GM20431 (cell line): ENCODE results near the gene CPVL.

ENCODE experiments used
- in situ Hi-C: fragments of 300-500 bp; cut with MseI, MboI; formaldehyde crosslinking; loops from one replicate; pipeline ENCODE4 v1.15.0; 2020; ENCODE audit warnings: low sequenced_read_pairs; ENCODE audit not compliant: unreplicated experiment

Gene CPVL

DNA sequence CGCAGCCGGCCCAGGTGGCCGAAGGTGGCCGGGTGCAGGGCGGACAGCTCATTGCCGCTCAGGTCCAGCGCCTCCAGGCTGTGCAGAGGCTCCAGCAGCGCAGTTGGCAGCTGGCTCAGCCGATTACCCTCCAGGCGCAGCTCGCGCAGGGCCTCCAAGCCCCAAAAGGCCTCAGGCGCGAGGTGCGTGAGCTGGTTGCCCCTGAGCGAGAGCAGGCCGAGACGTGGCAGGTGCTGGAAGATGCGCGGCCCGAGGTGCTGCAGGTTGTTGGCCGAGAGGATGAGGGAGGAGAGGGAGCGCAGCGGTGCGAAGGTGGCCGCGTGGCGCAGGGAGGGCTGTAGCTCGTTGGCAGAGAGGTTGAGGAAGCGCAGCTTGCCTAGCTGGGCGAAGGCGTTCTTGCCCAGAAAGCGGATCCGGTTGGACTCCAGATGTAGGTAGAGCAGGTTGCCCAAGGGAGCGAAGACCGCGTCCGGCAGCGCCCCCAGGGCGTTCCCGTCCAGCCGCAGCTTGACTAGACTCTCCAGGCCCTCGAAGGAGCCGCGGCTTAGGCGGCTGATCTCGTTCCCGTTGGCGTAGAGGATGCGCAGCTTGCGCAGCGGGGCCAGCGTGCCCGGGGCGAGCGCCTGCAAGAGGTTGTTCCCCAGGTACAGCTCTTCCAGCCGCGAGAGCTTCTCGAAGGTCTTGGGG lies 189.1 kb downstream of the CPVL start:
- in situ Hi-C loops = no loop called here

DNA sequence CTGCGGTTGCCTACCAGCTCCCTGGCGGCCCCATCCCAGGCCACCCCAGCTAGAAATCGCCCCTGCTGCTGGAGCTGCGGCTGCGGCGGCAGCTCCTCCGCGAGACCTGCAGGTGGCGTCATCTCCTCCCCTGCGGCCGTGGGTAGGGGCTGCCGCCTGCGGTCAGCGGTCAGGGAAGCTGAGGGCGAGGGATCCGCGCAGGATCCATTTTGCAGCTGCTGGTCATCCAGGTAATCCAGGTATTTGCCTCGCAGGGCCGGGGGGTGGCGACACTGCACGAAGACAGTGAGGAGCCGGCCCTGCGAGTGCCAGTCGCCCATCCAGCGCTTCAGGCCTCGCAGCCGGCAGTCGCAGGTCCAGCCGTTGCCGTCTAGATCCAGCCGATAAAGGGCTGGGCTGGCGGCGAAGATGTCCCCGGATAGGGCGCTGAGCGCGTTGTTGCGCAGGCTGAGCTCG lies 189.7 kb downstream of the CPVL start:
- in situ Hi-C loops = no loop called here

DNA sequence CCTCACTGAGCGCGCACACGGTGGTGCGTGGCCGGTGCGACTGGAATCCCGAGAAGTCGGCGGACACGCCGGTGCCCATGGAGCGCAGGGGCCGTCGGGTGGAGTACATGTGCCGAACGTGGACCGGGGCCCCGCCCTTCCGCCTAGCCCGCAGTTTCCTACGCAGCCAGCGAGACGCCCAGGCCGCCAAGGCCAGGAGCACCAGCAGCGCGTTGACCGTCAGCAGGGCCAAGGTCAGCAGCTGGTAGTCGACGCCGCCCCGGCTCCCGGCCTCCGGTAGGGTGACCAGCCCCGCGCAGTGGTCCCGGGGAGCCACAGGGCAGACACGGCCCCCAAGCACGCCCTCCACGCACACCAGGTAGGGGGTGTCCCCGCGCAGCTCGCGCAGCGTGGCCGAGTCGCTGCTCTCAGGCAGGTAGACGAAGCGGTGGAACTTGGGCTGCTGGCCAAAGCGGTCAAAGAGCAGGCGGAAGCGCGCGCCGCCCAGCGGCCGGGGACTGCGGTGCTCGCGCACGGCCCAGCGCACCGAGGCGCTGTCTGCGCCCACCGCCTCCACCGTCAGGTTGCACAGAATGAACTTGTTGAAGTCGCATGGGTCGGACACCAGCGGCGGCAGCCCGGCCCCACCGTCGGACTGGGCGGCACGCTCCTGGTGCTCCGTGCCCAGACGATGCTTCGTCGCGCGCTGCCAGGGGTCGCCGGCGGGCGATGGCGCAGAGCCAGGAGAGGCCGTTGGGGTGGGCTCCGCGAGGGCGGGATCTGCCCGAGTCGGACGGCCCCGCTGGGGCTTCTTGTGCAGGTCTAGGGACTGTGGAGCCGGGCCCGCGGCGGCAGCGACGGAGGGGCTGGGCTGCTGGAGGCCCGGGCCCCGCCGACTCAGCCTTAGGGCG lies 190.4 kb downstream of the CPVL start:
- in situ Hi-C loops = no loop called here

DNA sequence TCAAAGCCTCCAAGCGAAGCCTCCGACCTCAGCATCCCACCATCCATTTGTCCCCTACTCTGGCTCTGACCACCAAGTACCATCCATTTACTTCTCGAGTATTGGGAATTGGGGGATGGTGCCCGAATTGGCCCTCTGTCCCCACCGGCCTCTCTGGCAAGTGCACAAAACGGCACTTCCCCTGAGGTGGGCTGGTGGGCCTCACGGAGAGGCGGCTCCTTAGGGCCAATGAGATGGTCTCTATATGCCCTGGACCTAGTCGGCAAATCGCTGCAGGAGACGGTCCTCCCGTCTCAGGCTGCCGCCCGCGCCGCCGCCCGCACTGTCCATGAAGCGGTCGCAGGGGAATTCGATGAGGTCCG lies 191.0 kb downstream of the CPVL start:
- in situ Hi-C loops = no loop called here

DNA sequence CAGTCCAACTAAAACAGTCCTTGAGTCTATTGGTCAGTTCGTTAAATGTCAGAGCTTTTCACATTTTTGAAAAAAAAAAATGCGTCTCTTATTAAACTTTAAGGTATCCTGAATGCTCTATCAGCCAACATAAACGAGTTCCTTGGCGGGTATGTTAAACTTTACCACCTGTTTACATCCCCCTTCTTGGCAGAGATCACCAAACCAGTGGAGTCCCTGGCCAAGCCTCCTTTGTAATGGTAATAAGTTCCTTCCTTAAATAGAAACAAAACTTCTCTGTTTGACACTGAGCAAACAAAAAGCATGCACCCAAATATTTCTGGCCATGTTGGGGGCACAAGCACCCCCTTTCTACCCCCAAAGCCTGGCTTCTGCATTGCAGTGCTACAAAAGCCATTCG lies 191.4 kb downstream of the CPVL start:
- in situ Hi-C loops = no loop called here

DNA sequence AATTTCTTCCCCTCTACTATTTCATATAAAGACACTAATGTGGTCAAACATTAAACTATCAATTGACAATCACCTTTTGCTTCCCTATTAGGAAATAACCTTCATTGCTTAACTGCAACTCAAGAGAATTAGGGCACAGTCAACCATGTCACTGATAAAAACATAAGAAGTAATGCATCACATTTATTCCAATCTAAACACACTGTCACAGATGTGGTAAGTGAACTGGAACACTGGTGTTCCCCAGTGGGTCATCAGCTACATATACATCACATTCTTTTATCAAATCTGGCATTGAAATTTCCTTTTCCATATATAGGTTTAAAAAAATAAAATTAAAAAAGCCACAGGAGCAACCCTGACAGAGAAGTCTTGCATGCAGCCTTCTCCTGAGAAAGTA lies 191.9 kb downstream of the CPVL start:
- in situ Hi-C loops = no loop called here

DNA sequence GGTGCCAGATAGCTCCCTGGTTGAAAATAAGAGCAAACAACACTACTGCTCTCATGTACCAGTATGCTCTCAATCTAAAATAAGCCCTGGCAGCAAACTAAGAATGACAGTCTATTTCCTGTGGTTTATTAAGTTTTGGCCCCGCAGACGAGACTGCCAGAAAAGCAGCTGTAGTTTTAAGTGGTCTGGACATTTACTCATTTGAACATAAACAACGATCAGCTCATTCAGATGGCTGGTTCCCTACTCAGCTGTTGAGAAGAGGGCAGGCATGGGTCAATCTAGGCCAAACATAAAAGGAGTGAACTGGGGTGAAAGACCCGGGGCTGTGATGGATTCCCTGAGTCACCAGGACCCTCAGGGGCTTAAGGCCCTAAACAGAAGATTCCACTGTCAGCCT lies 192.7 kb downstream of the CPVL start:
- in situ Hi-C loops = no loop called here
